ENCODE measurements around the gene MAP3K13. TPM values are rescaled to one million over a fixed set of nuclear protein-coding genes. Genes with fewer than 3 reads are reported as not detected.

Gene MAP3K13
- total and polyA plus RNA-seq, 10 of the 15 experiments (the other 5 are each of a cell fraction or from before 2014, with no cell fraction given), result 10.5 to 70.8 (median 26.8) TPM

GRCh38 chr3:185406121-185406620 is 43.2 kb downstream of the MAP3K13 start:
- no peaks in the 10 kb centered on the region for H3K36me3 ChIP-seq (ENCODE audit: control insufficient read depth in 2 of 2, insufficient read depth in 2 of 2, low read length in 1 of 2)

More at GRCh38 chr3:185406121-185406620, 43.2 kb downstream of the MAP3K13 start:
- POLR2A ChIA-PET, result no interaction called here
- Histone ChIP-seq H3K4me3 (no peak overlapping the region), H3K79me2 (ENCODE audit: control insufficient read depth, insufficient read depth, low read length) (no peaks in the 10 kb centered on the region), H3K9me3 (replicated peaks; ENCODE audit: control insufficient read depth, insufficient read depth, low read length) (no peaks in the 10 kb centered on the region), H3K9ac (ENCODE audit: control insufficient read depth, insufficient read depth, low read length) (no peak overlapping the region), H3K27ac (ENCODE audit: control insufficient read depth, insufficient read depth) (no peak overlapping the region), H3K4me2 (ENCODE audit: control insufficient read depth, insufficient read depth) (no peak overlapping the region), H3K4me1 (ENCODE audit: control insufficient read depth, insufficient read depth, low read length) (no peaks in the 10 kb centered on the region), H4K20me1 (ENCODE audit: control insufficient read depth, insufficient read depth) (no peaks in the 10 kb centered on the region), H3K27me3 (replicated peaks in 1 of 2; ENCODE audit: control insufficient read depth in 2 of 2, insufficient read depth in 2 of 2, low read length in 1 of 2) (no peaks in the 10 kb centered on the region), H2AFZ (ENCODE audit: control insufficient read depth, low read depth, low read length) (no peak overlapping the region)
- in situ Hi-C loops (cut with MboI) (no loop called here), intact Hi-C loops (cut with micrococcal nuclease; ENCODE audit: unreplicated experiment) (no loop called here)
- DNase-seq (ENCODE audit: low read depth, low spot score) (no peak), ATAC-seq (no peak), FAIRE-seq (no peak)
- RAD21 ChIA-PET (ENCODE audit: unreplicated experiment), result no interaction called here
- 47% methylated on average over 1 of the region's 1 CpG for WGBS (ENCODE audit: insufficient coverage, insufficient replicate concordance, low lambda C conversion rate, missing lambda C conversion rate)
- SMC1A ChIA-PET (ENCODE audit: uncharacterized antibody, unreplicated experiment), result interaction anchor here (0.7 kb wide), 1 partner anchor 13 kb away, joined by 3 read pairs; no protein-coding TSS in a partner anchor
- CTCF ChIA-PET, result no interaction called here
- no TSS peak for BruUV-seq (replicated peaks)
- TF ChIP-seq MYB (IDR thresholded peaks at IDR 0.05; ENCODE audit: borderline replicate concordance, low read depth, low read length) (no peak), EED (IDR thresholded peaks at IDR 0.05; ENCODE audit: low read depth) (no peak), HSF1 (IDR thresholded peaks at IDR 0.05; ENCODE audit: low read depth, low read length) (no peak), HDAC6 (IDR thresholded peaks at IDR 0.05; ENCODE audit: unreplicated experiment) (no peak), NRF1 (conservative IDR thresholded peaks at IDR 0.05; ENCODE audit: low read depth, low read length) (no peak), HCFC1 (IDR thresholded peaks at IDR 0.05; ENCODE audit: low read length) (no peak), NBN (IDR thresholded peaks at IDR 0.05) (no peak), CHD4 (IDR thresholded peaks at IDR 0.05) (no peak), NR2C2 (IDR thresholded peaks at IDR 0.05; ENCODE audit: borderline replicate concordance, control insufficient read depth, insufficient read length, low read depth) (no peak)

Data from GM12878 (cell line).